Panc1 (cell line): ENCODE data around the gene GRN.

Source experiments
- POLR2AphosphoS5 ChIP-seq: IDR thresholded peaks from 2 replicates; pipeline ENCODE4 v1.6.1; 2012; ENCODE audit warnings: mild to moderate bottlenecking, low read depth, low read length, moderate library complexity
- SIN3A ChIP-seq: IDR thresholded peaks from 2 replicates; pipeline ENCODE4 v1.6.1; 2012; ENCODE audit warnings: low read depth, mild to moderate bottlenecking, low read length, moderate library complexity, borderline replicate concordance; ENCODE audit not compliant: insufficient read depth
- TF ChIP-seq, protein P1 (sequence below): fragments of 450-650 bp; IDR thresholded peaks from 2 replicates; pipeline ENCODE4 v1.5.1; 2017; ENCODE audit warnings: mild to moderate bottlenecking

- TF ChIP-seq POLR2AphosphoS5 (no peak), SIN3A (no peak)
- TF ChIP-seq, protein P1, sequence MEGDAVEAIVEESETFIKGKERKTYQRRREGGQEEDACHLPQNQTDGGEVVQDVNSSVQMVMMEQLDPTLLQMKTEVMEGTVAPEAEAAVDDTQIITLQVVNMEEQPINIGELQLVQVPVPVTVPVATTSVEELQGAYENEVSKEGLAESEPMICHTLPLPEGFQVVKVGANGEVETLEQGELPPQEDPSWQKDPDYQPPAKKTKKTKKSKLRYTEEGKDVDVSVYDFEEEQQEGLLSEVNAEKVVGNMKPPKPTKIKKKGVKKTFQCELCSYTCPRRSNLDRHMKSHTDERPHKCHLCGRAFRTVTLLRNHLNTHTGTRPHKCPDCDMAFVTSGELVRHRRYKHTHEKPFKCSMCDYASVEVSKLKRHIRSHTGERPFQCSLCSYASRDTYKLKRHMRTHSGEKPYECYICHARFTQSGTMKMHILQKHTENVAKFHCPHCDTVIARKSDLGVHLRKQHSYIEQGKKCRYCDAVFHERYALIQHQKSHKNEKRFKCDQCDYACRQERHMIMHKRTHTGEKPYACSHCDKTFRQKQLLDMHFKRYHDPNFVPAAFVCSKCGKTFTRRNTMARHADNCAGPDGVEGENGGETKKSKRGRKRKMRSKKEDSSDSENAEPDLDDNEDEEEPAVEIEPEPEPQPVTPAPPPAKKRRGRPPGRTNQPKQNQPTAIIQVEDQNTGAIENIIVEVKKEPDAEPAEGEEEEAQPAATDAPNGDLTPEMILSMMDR, result no peak
These were observed 26.9 kb downstream of the GRN start for GRCh38 chr17:44372036-44372435.
